Immature natural killer cell (primary cell): Measurements from ENCODE around the gene FAM20A. TPM values are rescaled to one million over a fixed set of nuclear protein-coding genes. Genes with fewer than 3 reads are reported as not detected.
A peak's percentile ranks its signal among the peaks of the same experiment; 100 is the strongest.
"Not testable (repeated sequence)": the region's sequence is repeated elsewhere in the genome, so short reads cannot be mapped to it uniquely, and the experiment has no call there.

Experiments
- DNase-seq, 3 donors: peaks; one replicate each; pipeline ENCODE4 v3.0.0; 2022; ENCODE audit warnings: mixed read lengths in 1 of 3
- H3K27ac Mint-ChIP-seq, 6 donors: one replicate each; pipeline ENCODE4 v1.8.0; 2020; ENCODE audit warnings: mixed read lengths in 6 of 6, mild to moderate bottlenecking in 5 of 6, inconsistent platforms in 4 of 6, moderate library complexity in 3 of 6
- H3K27me3 Mint-ChIP-seq, 3 donors: one replicate each; pipeline ENCODE4 v1.8.0; 2020 to 2021; ENCODE audit warnings: low read depth in 3 of 3, mild to moderate bottlenecking in 3 of 3, mixed read lengths in 3 of 3, moderate library complexity in 3 of 3, inconsistent platforms in 1 of 3
- H3K36me3 Mint-ChIP-seq, 3 donors: one replicate each; pipeline ENCODE4 v1.8.0; 2020; ENCODE audit warnings: mixed read lengths in 3 of 3, inconsistent platforms in 2 of 3, mild to moderate bottlenecking in 2 of 3
- H3K4me1 Mint-ChIP-seq, 2 donors: one replicate each; pipeline ENCODE4 v1.8.0; 2020; ENCODE audit warnings: inconsistent platforms in 2 of 2, mild to moderate bottlenecking in 2 of 2, mixed read lengths in 2 of 2, moderate library complexity in 1 of 2
- H3K4me3 Mint-ChIP-seq, 5 donors: one replicate each; pipeline ENCODE4 v1.8.0; 2020; ENCODE audit warnings: mild to moderate bottlenecking in 5 of 5, mixed read lengths in 5 of 5, inconsistent platforms in 3 of 5, moderate library complexity in 3 of 5
- H3K9me3 Mint-ChIP-seq, 6 donors: one replicate each; pipeline ENCODE4 v1.8.0; 2020; ENCODE audit warnings: mild to moderate bottlenecking in 6 of 6, mixed read lengths in 6 of 6, inconsistent platforms in 4 of 6, moderate library complexity in 3 of 6
- polyA plus RNA-seq, 3 donors: library from polyadenylated mRNA; unstranded; fragments of 300-500 nt; fragmentation: Illumina TruSeq; gene quantifications; one replicate each; pipeline ENCODE4 v1.2.3, GENCODE V29; 2021

Gene FAM20A
- polyA plus RNA-seq, 3 donors from 2014 or later: not detected

- H3K27me3 Mint-ChIP-seq: peaks cover 1 to 23% (median 10%) of the 10 kb centered on the region in 3 donors
- H3K4me3 Mint-ChIP-seq: no peak overlapping the region
- H3K36me3 Mint-ChIP-seq: peaks cover 0 to 3% (median 2%) of the 10 kb centered on the region in 3 donors
- DNase-seq: no peak
- H3K4me1 Mint-ChIP-seq: peaks cover 1 to 13% of the 10 kb centered on the region in 2 donors
- no peak overlapping the region for H3K27ac Mint-ChIP-seq
- H3K9me3 Mint-ChIP-seq: peaks cover 0 to 2% (median 0%) of the 10 kb centered on the region in 6 donors
Measured at GRCh38 chr17:68592682-68593641, 8.2 kb downstream of the FAM20A start.

- H3K4me1 Mint-ChIP-seq: peaks cover 1 to 13% of the 10 kb centered on the region in 2 donors
- H3K27ac Mint-ChIP-seq: no peak overlapping the region
- H3K4me3 Mint-ChIP-seq: peak overlapping the region in 1 of 5 donors; percentile 38
- peaks cover 0 to 5% (median 3%) of the 10 kb centered on the region in 3 donors for H3K36me3 Mint-ChIP-seq
- peaks cover 0 to 2% (median 0%) of the 10 kb centered on the region in 6 donors for H3K9me3 Mint-ChIP-seq
- H3K27me3 Mint-ChIP-seq: peaks cover 1 to 16% (median 10%) of the 10 kb centered on the region in 3 donors
- no peak for DNase-seq
Measured at GRCh38 chr17:68592009-68592408, 9.2 kb downstream of the FAM20A start.

- peaks cover 0 to 5% (median 1%) of the 10 kb centered on the region in 3 donors for H3K36me3 Mint-ChIP-seq
- peaks cover 1 to 13% of the 10 kb centered on the region in 2 donors for H3K4me1 Mint-ChIP-seq
- no peak for DNase-seq
- peaks cover 1 to 15% (median 10%) of the 10 kb centered on the region in 3 donors for H3K27me3 Mint-ChIP-seq
- H3K9me3 Mint-ChIP-seq: peaks cover 0 to 2% (median 0%) of the 10 kb centered on the region in 6 donors
- H3K27ac Mint-ChIP-seq: no peak overlapping the region
- H3K4me3 Mint-ChIP-seq: peak overlapping the region in 1 of 5 donors; percentile 38
Measured at GRCh38 chr17:68591583-68591982, 9.6 kb downstream of the FAM20A start.

- no peak overlapping the region for H3K4me3 Mint-ChIP-seq
- H3K27me3 Mint-ChIP-seq: peaks cover 3 to 11% (median 6%) of the 10 kb centered on the region in 3 donors
- H3K36me3 Mint-ChIP-seq: peaks cover 0 to 5% (median 0%) of the 10 kb centered on the region in 3 donors
Measured at GRCh38 chr17:68589086-68589485, 12.1 kb downstream of the FAM20A start.

GRCh38 chr17:68588362-68588761 lies 12.8 kb downstream of the FAM20A start:
- Mint-ChIP-seq H3K36me3 (peaks cover 0 to 5% (median 0%) of the 10 kb centered on the region in 3 donors), H3K4me1 (no peaks in the 10 kb centered on the region), H3K4me3 (no peak overlapping the region), H3K27me3 (peaks cover 1 to 8% (median 4%) of the 10 kb centered on the region in 3 donors), H3K9me3 (no peaks in the 10 kb centered on the region), H3K27ac (no peak overlapping the region)
- no peak for DNase-seq

More at GRCh38 chr17:68589086-68589485, 12.1 kb downstream of the FAM20A start:
- Mint-ChIP-seq H3K9me3 (no peaks in the 10 kb centered on the region), H3K4me1 (no peaks in the 10 kb centered on the region), H3K27ac (no peak overlapping the region)
- DNase-seq: no peak

GRCh38 chr17:68587847-68588246 lies 13.3 kb downstream of the FAM20A start:
- Mint-ChIP-seq H3K4me1 (no peaks in the 10 kb centered on the region), H3K27ac (no peak overlapping the region), H3K9me3 (no peaks in the 10 kb centered on the region), H3K4me3 (no peak overlapping the region), H3K27me3 (peaks cover 1 to 5% (median 2%) of the 10 kb centered on the region in 3 donors), H3K36me3 (peaks cover 0 to 5% (median 0%) of the 10 kb centered on the region in 3 donors)
- DNase-seq: no peak

GRCh38 chr17:68587026-68587425 lies 14.1 kb downstream of the FAM20A start:
- peaks cover 0 to 5% (median 0%) of the 10 kb centered on the region in 3 donors for H3K36me3 Mint-ChIP-seq
- no peaks in the 10 kb centered on the region for H3K9me3 Mint-ChIP-seq
- H3K27me3 Mint-ChIP-seq: peaks cover 0 to 1% (median 0%) of the 10 kb centered on the region in 3 donors
- no peak overlapping the region for H3K27ac Mint-ChIP-seq
- DNase-seq: no peak
- H3K4me1 Mint-ChIP-seq: no peaks in the 10 kb centered on the region
- no peak overlapping the region for H3K4me3 Mint-ChIP-seq

- peaks cover 0 to 5% (median 0%) of the 10 kb centered on the region in 3 donors for H3K36me3 Mint-ChIP-seq
- H3K4me1 Mint-ChIP-seq: no peaks in the 10 kb centered on the region
- H3K27me3 Mint-ChIP-seq: peaks cover 0 to 1% (median 0%) of the 10 kb centered on the region in 3 donors
- no peaks in the 10 kb centered on the region for H3K9me3 Mint-ChIP-seq
- no peak overlapping the region for H3K4me3 Mint-ChIP-seq
- no peak for DNase-seq
- no peak overlapping the region for H3K27ac Mint-ChIP-seq
Measured at GRCh38 chr17:68585643-68586042, 15.5 kb downstream of the FAM20A start.

- no peaks in the 10 kb centered on the region for H3K9me3 Mint-ChIP-seq
- H3K36me3 Mint-ChIP-seq: peaks cover 0 to 5% (median 0%) of the 10 kb centered on the region in 3 donors
- no peak overlapping the region for H3K27ac Mint-ChIP-seq
- peaks cover 0 to 1% (median 0%) of the 10 kb centered on the region in 3 donors for H3K27me3 Mint-ChIP-seq
- no peak for DNase-seq
- H3K4me1 Mint-ChIP-seq: no peaks in the 10 kb centered on the region
- H3K4me3 Mint-ChIP-seq: no peak overlapping the region
Measured at GRCh38 chr17:68584581-68585303, 16.4 kb downstream of the FAM20A start.

- H3K27ac Mint-ChIP-seq, H3K4me1 Mint-ChIP-seq, H3K4me3 Mint-ChIP-seq, DNase-seq, H3K9me3 Mint-ChIP-seq, H3K27me3 Mint-ChIP-seq, H3K36me3 Mint-ChIP-seq: not testable (repeated sequence)
Measured at GRCh38 chr17:68582867-68583266, 18.3 kb downstream of the FAM20A start.

- H3K27ac Mint-ChIP-seq: no peak overlapping the region
Measured at GRCh38 chr17:68581863-68582645, 19.1 kb downstream of the FAM20A start.

GRCh38 chr17:68580236-68580770 lies 20.9 kb downstream of the FAM20A start:
- H3K4me3 Mint-ChIP-seq: no peak overlapping the region
- H3K4me1 Mint-ChIP-seq: no peaks in the 10 kb centered on the region
- H3K9me3 Mint-ChIP-seq: no peaks in the 10 kb centered on the region
- no peak for DNase-seq
- H3K27ac Mint-ChIP-seq: no peak overlapping the region
- H3K36me3 Mint-ChIP-seq: no peaks in the 10 kb centered on the region
- H3K27me3 Mint-ChIP-seq: peaks cover 0 to 1% (median 0%) of the 10 kb centered on the region in 3 donors

More at GRCh38 chr17:68581863-68582645, 19.1 kb downstream of the FAM20A start:
- Mint-ChIP-seq H3K4me1 (no peaks in the 10 kb centered on the region), H3K9me3 (no peaks in the 10 kb centered on the region), H3K27me3 (peaks cover 0 to 1% (median 0%) of the 10 kb centered on the region in 3 donors), H3K4me3 (no peak overlapping the region), H3K36me3 (no peaks in the 10 kb centered on the region)
- no peak for DNase-seq
